Raji (cell line): Measurements from ENCODE around the gene PRR35.

Source experiments
- POLR2A ChIP-seq: IDR thresholded peaks from 2 replicates; pipeline ENCODE4 v1.6.1; 2011; ENCODE audit warnings: low read depth, low read length, control low read depth; ENCODE audit not compliant: insufficient read depth

The PRR35 gene

GRCh38 chr16:534856-535445 lies 25.2 kb upstream of the PRR35 start:
- no peak for TF ChIP-seq POLR2A

GRCh38 chr16:535446-536405 lies 24.5 kb upstream of the PRR35 start:
- TF ChIP-seq POLR2A = no peak

- TF ChIP-seq POLR2A = no peak
Measured at GRCh38 chr16:536746-537145, 23.4 kb upstream of the PRR35 start.

- no peak for TF ChIP-seq POLR2A
Measured at GRCh38 chr16:537415-538335, 22.5 kb upstream of the PRR35 start.

GRCh38 chr16:539901-540530 lies 20.2 kb upstream of the PRR35 start:
- TF ChIP-seq POLR2A = no peak

- no peak for TF ChIP-seq POLR2A
Measured at GRCh38 chr16:540645-541340, 19.4 kb upstream of the PRR35 start.

- TF ChIP-seq POLR2A = no peak
Measured at GRCh38 chr16:543301-544164, 16.7 kb upstream of the PRR35 start.

- no peak for TF ChIP-seq POLR2A
Measured at GRCh38 chr16:544517-544916, 15.7 kb upstream of the PRR35 start.

GRCh38 chr16:546909-547770 lies 13.1 kb upstream of the PRR35 start:
- no peak for TF ChIP-seq POLR2A

GRCh38 chr16:548586-548985 lies 11.6 kb upstream of the PRR35 start:
- TF ChIP-seq POLR2A = no peak

- TF ChIP-seq POLR2A = no peak
Measured at GRCh38 chr16:549544-550263, 10.5 kb upstream of the PRR35 start.

GRCh38 chr16:551210-551609 lies 9.0 kb upstream of the PRR35 start:
- no peak for TF ChIP-seq POLR2A
